Esophagus muscularis mucosa (tissue), 4 donors: ENCODE results near the gene PTPN5. TPM values are rescaled to one million over a fixed set of nuclear protein-coding genes. Genes with fewer than 3 reads are reported as not detected.

Experiments
- DNase-seq: peaks from one replicate; pipeline ENCODE4 v3.0.0-alpha.2; 2017; ENCODE audit errors: extremely low spot score
- H3K27ac ChIP-seq, 4 donors: fragments of 200-600 bp; sonication (generic); replicated peaks in 1 of 4; 1 replicate in 3 of 4; 2 replicates in 1 of 4; pipeline ENCODE4 v1.5.1; 2016 to 2019; ENCODE audit warnings: mild to moderate bottlenecking in 1 of 4
- H3K27me3 ChIP-seq, 4 donors: fragments of 200-600 bp; sonication (generic); one replicate each; pipeline versions ENCODE4 v1.5.1 to v1.6.0; 2016 to 2019
- H3K36me3 ChIP-seq, 4 donors: fragments of 200-600 bp; sonication (generic); one replicate each; pipeline ENCODE4 v1.5.1; 2016 to 2019
- H3K4me1 ChIP-seq, 4 donors: fragments of 200-600 bp; sonication (generic); one replicate each; pipeline ENCODE4 v1.5.1; 2016 to 2019
- H3K4me3 ChIP-seq, 4 donors: fragments of 200-600 bp; sonication (generic); 1 replicate in 2 of 4; 2 replicates in 2 of 4; pipeline ENCODE4 v1.5.1; 2016 to 2019; ENCODE audit warnings: mild to moderate bottlenecking in 4 of 4, moderate library complexity in 1 of 4
- H3K9me3 ChIP-seq, 4 donors: fragments of 200-600 bp; sonication (generic); 1 replicate in 3 of 4; 2 replicates in 1 of 4; pipeline ENCODE4 v1.5.1; 2016 to 2019
- EP300 ChIP-seq: sonication (generic); formaldehyde crosslinking; IDR thresholded peaks from one replicate; pipeline ENCODE4 v1.6.1; 2017; ENCODE audit warnings: antibody characterized with exemption
- POLR2A ChIP-seq: fragments of 450-650 bp; IDR thresholded peaks from one replicate; pipeline ENCODE4 v1.6.1; 2017; ENCODE audit warnings: antibody characterized with exemption, moderate library complexity, mild to moderate bottlenecking, low read depth
- POLR2AphosphoS5 ChIP-seq, 2 donors: sonication (generic); formaldehyde crosslinking; IDR thresholded peaks; one replicate each; pipeline ENCODE4 v1.6.1; 2017; ENCODE audit warnings: antibody characterized with exemption in 2 of 2
- WGBS: methylation state at CpG from one replicate; pipeline ENCODE4 v1.1.5; 2018; 5-methylcytosine and 5-hydroxymethylcytosine counted together
- intact Hi-C: fragments of 100-400 bp; cut with DNase I; formaldehyde crosslinking; loops from one replicate; pipeline ENCODE4 v1.15.1; 2023
- total RNA-seq, 4 donors: library from RNA; depleted of rRNA; stranded (reverse); fragments of >200 nt; gene quantifications; one replicate each; pipeline versions ENCODE4 v1.1.0 to v1.2.1, GENCODE V29; 2016
- TF ChIP-seq, protein P1 (sequence below), 3 experiments: fragments of 200-600 bp in 2 of 3; fragments of 450-650 bp in 1 of 3; sonication (generic) in 2 of 3; IDR thresholded peaks; one replicate each; pipeline ENCODE4 v1.5.1; 2017 to 2019; ENCODE audit warnings: antibody characterized with exemption in 3 of 3, mild to moderate bottlenecking in 2 of 3, moderate library complexity in 1 of 3

The PTPN5 gene
- total RNA-seq, 4 donors from 2014 or later = 1.2 to 4.1 (median 3.0) TPM

GRCh38 chr11:18802381-18803257 is 11.0 kb upstream of the PTPN5 start:
- WGBS = 33% methylated on average over 13 of the region's 13 CpGs
- intact Hi-C loops = no loop called here
- TF ChIP-seq, protein P1, sequence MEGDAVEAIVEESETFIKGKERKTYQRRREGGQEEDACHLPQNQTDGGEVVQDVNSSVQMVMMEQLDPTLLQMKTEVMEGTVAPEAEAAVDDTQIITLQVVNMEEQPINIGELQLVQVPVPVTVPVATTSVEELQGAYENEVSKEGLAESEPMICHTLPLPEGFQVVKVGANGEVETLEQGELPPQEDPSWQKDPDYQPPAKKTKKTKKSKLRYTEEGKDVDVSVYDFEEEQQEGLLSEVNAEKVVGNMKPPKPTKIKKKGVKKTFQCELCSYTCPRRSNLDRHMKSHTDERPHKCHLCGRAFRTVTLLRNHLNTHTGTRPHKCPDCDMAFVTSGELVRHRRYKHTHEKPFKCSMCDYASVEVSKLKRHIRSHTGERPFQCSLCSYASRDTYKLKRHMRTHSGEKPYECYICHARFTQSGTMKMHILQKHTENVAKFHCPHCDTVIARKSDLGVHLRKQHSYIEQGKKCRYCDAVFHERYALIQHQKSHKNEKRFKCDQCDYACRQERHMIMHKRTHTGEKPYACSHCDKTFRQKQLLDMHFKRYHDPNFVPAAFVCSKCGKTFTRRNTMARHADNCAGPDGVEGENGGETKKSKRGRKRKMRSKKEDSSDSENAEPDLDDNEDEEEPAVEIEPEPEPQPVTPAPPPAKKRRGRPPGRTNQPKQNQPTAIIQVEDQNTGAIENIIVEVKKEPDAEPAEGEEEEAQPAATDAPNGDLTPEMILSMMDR (IDR thresholded peaks at IDR 0.05) = peak; percentile 28 to 44 (median 42)
- TF ChIP-seq POLR2AphosphoS5 (IDR thresholded peaks at IDR 0.05) (no peak), POLR2A (no peak)
- no peak overlapping the region for H3K4me3 ChIP-seq
- H3K36me3 ChIP-seq = no peaks in the 10 kb centered on the region
- no peaks in the 10 kb centered on the region for H3K9me3 ChIP-seq
- H3K4me1 ChIP-seq = peaks cover 0 to 5% (median 0%) of the 10 kb centered on the region in 4 donors
- H3K27me3 ChIP-seq = no peaks in the 10 kb centered on the region
- peak; percentile 90 for DNase-seq
- H3K27ac ChIP-seq = no peak overlapping the region

DNA sequence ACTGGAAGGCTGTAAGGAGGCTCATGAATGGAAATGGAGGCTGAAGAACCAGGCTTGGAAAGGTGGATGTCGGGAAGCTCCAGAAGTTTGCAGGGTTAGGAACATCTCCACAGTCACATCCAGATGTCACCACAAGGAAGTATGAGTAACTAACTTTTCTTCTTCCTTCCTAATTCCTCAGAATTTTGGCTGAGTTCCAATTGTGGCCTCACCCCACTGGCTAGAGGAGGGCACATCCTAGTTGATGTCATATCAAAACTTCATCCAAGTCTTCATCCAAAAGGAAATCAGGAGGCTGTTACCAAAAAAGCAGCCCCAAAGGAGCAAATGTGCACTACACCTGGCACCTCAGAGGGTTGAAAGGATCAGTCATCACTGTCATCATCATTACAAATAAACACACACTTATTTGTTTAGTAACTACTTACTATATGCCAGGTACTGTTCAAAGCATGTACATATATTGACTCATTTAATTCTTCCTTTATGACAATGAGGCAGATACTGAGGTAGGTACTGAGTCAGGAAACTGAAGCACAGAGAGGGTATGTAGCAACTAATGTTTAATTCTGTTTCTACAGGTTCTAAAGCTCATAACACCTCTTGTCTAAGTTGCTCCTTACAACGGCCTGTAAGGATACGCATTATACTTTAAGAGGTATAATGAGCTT is 7.3 kb upstream of the PTPN5 start:
- TF ChIP-seq EP300 (no peak), POLR2AphosphoS5 (IDR thresholded peaks at IDR 0.05) (no peak), POLR2A (no peak)
- TF ChIP-seq, protein P1 (IDR thresholded peaks at IDR 0.05) = no peak
- Histone ChIP-seq H3K9me3 (no peaks in the 10 kb centered on the region), H3K27ac (no peak overlapping the region), H3K36me3 (no peaks in the 10 kb centered on the region), H3K4me1 (peaks cover 0 to 5% (median 0%) of the 10 kb centered on the region in 4 donors), H3K27me3 (peaks cover 0 to 12% (median 0%) of the 10 kb centered on the region in 4 donors), H3K4me3 (no peak overlapping the region)
- 77% methylated on average over 3 of the region's 3 CpGs for WGBS
- intact Hi-C loops = no loop called here
- no peak for DNase-seq

DNA sequence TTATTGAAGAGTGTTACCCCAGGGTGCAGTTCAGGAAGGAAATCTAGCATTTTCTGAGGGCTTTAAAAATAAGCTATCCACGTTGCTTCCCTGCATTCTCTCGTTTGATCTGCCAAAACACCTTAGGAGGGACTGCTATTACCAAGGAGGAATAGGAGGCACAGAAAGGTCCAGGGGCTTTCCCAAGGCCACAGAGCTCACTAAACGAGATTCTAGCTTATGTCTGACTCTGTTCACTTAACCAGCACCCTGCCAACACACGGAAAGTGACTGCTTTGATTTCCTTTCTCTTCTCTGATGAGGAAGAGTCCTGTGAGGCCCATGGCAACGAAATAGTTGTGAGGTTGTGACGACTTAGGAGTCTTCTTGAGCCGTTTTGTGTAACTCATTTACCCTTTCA is 3.4 kb upstream of the PTPN5 start:
- Histone ChIP-seq H3K27ac (no peak overlapping the region), H3K36me3 (no peaks in the 10 kb centered on the region), H3K4me1 (peaks cover 14 to 19% (median 16%) of the 10 kb centered on the region in 4 donors), H3K9me3 (no peaks in the 10 kb centered on the region), H3K27me3 (peaks cover 0 to 51% (median 10%) of the 10 kb centered on the region in 4 donors), H3K4me3 (no peak overlapping the region)
- TF ChIP-seq EP300 (no peak), POLR2AphosphoS5 (IDR thresholded peaks at IDR 0.05) (no peak), POLR2A (no peak)
- TF ChIP-seq, protein P1 (IDR thresholded peaks at IDR 0.05) = no peak
- no peak for DNase-seq
- 33% methylated on average over 7 of the region's 7 CpGs for WGBS
- intact Hi-C loops = no loop called here

DNA sequence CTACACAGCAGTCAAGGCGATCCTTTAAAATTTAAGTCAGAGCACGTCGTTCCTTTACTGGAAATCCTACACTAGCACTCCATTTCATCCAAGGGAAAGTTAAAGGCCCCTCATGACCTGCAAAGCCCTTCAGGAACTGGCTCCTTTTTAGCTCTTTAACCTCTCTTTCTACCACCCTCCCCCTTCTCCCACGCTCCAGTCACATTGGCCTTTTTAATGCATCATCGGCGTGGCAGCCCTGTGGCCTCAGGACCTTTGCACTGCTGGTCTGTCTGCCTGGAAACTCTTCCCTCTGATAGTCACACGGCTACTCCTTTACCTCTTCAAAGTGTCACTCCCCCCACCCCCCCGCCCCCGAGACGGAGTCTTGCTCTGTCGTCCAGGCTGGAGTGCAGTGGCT is 1.2 kb upstream of the PTPN5 start:
- WGBS = 66% methylated on average over 11 of the region's 11 CpGs

More for the DNA sequence above, 1.2 kb upstream of the PTPN5 start:
- no peaks in the 10 kb centered on the region for H3K9me3 ChIP-seq
- no peak for DNase-seq
- intact Hi-C loops = no loop called here
- no peak overlapping the region for H3K27ac ChIP-seq
- no peak for TF ChIP-seq EP300
- TF ChIP-seq, protein P1 (IDR thresholded peaks at IDR 0.05) = no peak
- no peak for TF ChIP-seq POLR2A
- TF ChIP-seq POLR2AphosphoS5 (IDR thresholded peaks at IDR 0.05) = no peak
- H3K4me3 ChIP-seq = no peak overlapping the region
- peaks cover 14 to 19% (median 16%) of the 10 kb centered on the region in 4 donors for H3K4me1 ChIP-seq
- H3K27me3 ChIP-seq = peaks cover 0 to 52% (median 10%) of the 10 kb centered on the region in 4 donors
- H3K36me3 ChIP-seq = no peaks in the 10 kb centered on the region
